OCI-LY3 (cell line): ENCODE results near the gene CACNB1.

Experiments used
- EZH2phosphoT487 ChIP-seq: fragments of 200-600 bp; shearing (Covaris generic); IDR thresholded peaks from 2 replicates; pipeline ENCODE4 v1.6.1; 2018; ENCODE audit warnings: antibody characterized with exemption, mixed run types, low read depth
- TF ChIP-seq, protein P1 (sequence below): fragments of 200-600, 300-600 bp; sonication (generic); IDR thresholded peaks from 2 replicates; pipeline ENCODE4 v1.5.1; 2014; ENCODE audit warnings: antibody characterized with exemption, low read length, low read depth

DNA sequence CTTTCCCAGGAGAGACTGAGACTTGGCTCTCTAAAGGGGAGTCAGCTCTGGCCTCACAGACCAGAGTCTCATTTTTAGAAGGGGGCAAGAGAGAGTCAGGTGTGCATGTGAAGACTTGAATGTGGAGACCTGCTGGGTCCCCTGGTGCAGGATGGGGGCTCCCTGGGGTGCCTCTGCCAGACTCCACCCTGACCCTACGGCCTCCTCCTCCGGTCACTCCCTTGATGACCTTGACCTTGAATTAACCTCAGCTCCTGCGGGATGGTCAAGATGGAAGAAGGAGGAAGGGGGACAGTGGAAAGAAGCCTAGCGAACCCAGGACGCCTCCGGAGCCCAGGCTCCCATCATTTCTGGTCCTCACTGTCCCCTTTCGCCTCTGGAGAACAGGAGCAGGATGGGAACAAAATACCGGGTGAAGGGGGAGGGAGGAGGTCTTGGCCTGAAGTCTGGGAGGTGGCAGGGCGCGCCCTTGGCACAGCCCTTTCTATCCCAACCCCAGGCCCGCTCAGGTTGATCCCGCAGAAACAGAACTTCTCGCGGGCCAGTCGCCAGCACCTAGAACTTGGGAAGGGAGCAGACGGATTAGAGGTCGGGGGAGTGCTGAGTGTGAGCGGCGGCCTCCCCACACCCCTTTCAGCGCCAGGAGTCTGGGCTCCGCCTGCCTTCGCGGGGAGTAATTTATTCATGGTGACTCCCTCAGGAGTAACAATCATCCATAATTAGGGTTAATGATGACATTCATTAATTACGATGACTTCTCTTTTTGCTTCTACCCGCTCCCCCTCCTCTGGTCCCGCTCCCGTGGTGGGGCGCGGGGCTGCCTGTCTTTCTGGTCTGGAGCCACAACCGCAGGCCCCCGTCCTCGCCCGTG is 26.7 kb upstream of the CACNB1 start:
- TF ChIP-seq, protein P1, sequence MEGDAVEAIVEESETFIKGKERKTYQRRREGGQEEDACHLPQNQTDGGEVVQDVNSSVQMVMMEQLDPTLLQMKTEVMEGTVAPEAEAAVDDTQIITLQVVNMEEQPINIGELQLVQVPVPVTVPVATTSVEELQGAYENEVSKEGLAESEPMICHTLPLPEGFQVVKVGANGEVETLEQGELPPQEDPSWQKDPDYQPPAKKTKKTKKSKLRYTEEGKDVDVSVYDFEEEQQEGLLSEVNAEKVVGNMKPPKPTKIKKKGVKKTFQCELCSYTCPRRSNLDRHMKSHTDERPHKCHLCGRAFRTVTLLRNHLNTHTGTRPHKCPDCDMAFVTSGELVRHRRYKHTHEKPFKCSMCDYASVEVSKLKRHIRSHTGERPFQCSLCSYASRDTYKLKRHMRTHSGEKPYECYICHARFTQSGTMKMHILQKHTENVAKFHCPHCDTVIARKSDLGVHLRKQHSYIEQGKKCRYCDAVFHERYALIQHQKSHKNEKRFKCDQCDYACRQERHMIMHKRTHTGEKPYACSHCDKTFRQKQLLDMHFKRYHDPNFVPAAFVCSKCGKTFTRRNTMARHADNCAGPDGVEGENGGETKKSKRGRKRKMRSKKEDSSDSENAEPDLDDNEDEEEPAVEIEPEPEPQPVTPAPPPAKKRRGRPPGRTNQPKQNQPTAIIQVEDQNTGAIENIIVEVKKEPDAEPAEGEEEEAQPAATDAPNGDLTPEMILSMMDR, result no peak
- no peak for TF ChIP-seq EZH2phosphoT487
